Natural killer cell (primary cell): ENCODE results near the gene TYW3. TPM values are rescaled to one million over a fixed set of nuclear protein-coding genes. Genes with fewer than 3 reads are reported as not detected.

ENCODE experiments used
- ATAC-seq, 3 donors: fragments of 150-1000 bp in 2 of 3; fragments of 200-7000 bp in 1 of 3; cut with Tn5 transposase; 1 replicate in 1 of 3; 2 replicates in 2 of 3; pipeline ENCODE4 v1.10.0; 2021; ENCODE audit warnings: mild to moderate bottlenecking in 2 of 3, moderate library complexity in 2 of 3
- DNase-seq, 2 donors: peaks; one replicate each; pipeline versions ENCODE4 v3.0.0 to v3.0.0-alpha.2; 2013 to 2021; ENCODE audit warnings: mixed read lengths in 1 of 2
- H3K27ac ChIP-seq: one replicate; pipeline ENCODE4 v1.5.1; 2013; ENCODE audit warnings: mild to moderate bottlenecking, low read length
- H3K27me3 ChIP-seq: one replicate; pipeline ENCODE4 v1.6.1; 2013; ENCODE audit warnings: low read length; ENCODE audit not compliant: control insufficient read depth, insufficient read depth
- H3K36me3 ChIP-seq: one replicate; pipeline ENCODE4 v1.6.1; 2013; ENCODE audit warnings: low read length; ENCODE audit not compliant: control insufficient read depth, insufficient read depth
- H3K4me1 ChIP-seq: one replicate; pipeline ENCODE4 v1.6.1; 2013; ENCODE audit warnings: low read length; ENCODE audit not compliant: control insufficient read depth, insufficient read depth
- H3K4me3 ChIP-seq: one replicate; pipeline ENCODE4 v1.5.1; 2013; ENCODE audit warnings: low read length
- H3K9me3 ChIP-seq: one replicate; pipeline ENCODE4 v1.6.1; 2013; ENCODE audit warnings: low read length; ENCODE audit not compliant: control insufficient read depth, insufficient read depth
- H3K27ac Mint-ChIP-seq, 2 donors: one replicate each; pipeline ENCODE4 v1.8.0; 2022; ENCODE audit warnings: mild to moderate bottlenecking in 2 of 2, mixed read lengths in 2 of 2, moderate library complexity in 1 of 2
- H3K27me3 Mint-ChIP-seq, 2 donors: one replicate each; pipeline ENCODE4 v1.8.0; 2022; ENCODE audit warnings: low read depth in 2 of 2, mixed read lengths in 2 of 2
- H3K36me3 Mint-ChIP-seq: one replicate; pipeline ENCODE4 v1.8.0; 2022; ENCODE audit warnings: mixed read lengths
- H3K4me1 Mint-ChIP-seq, 2 donors: one replicate each; pipeline ENCODE4 v1.8.0; 2022; ENCODE audit warnings: mixed read lengths in 2 of 2
- H3K4me3 Mint-ChIP-seq: one replicate; pipeline ENCODE4 v1.8.0; 2022; ENCODE audit warnings: mild to moderate bottlenecking, moderate library complexity, mixed read lengths
- H3K9me3 Mint-ChIP-seq, 2 donors: one replicate each; pipeline ENCODE4 v1.8.0; 2022; ENCODE audit warnings: mixed read lengths in 2 of 2
- WGBS: methylation state at CpG from one replicate; pipeline ENCODE4 v1.1.7; 2013; ENCODE audit warnings: missing lambda C conversion rate; ENCODE audit not compliant: insufficient coverage; 5-methylcytosine and 5-hydroxymethylcytosine counted together
- intact Hi-C: fragments of 100-400 bp; cut with micrococcal nuclease; formaldehyde crosslinking; loops from one replicate; pipeline ENCODE4 v1.14.2; 2022
- total RNA-seq, 4 donors: library from RNA; stranded (reverse); fragments of 120-200 nt in 1 of 4; gene quantifications; one replicate each; pipeline versions ENCODE4 v1.2.3 to v1.2.4, GENCODE V29; 2013 to 2022
- TF ChIP-seq, protein P1 (sequence below): fragments of 200-600 bp; IDR thresholded peaks from one replicate; pipeline ENCODE4 v1.8.0; 2022; ENCODE audit warnings: antibody characterized with exemption

The TYW3 gene
- total RNA-seq, 3 donors from 2014 or later (not counting 1 experiment from before 2014, with no cell fraction given) = 8.1 to 14.0 (median 8.3) TPM

- Histone ChIP-seq H3K36me3 (no peaks in the 10 kb centered on the region), H3K4me3 (no peak overlapping the region), H3K9me3 (no peaks in the 10 kb centered on the region), H3K27ac (no peak overlapping the region), H3K4me1 (no peaks in the 10 kb centered on the region), H3K27me3 (no peaks in the 10 kb centered on the region)
- intact Hi-C loops = no loop called here
- H3K27ac Mint-ChIP-seq = no peak overlapping the region
- ATAC-seq (no peak), DNase-seq (no peak)
- H3K36me3 Mint-ChIP-seq = no peaks in the 10 kb centered on the region
- peaks cover 0 to 10% of the 10 kb centered on the region in 2 donors for H3K27me3 Mint-ChIP-seq
- H3K4me1 Mint-ChIP-seq = peaks cover 0 to 7% of the 10 kb centered on the region in 2 donors
- 89% methylated on average over 4 of the region's 4 CpGs for WGBS
- H3K9me3 Mint-ChIP-seq = no peaks in the 10 kb centered on the region
- no peak overlapping the region for H3K4me3 Mint-ChIP-seq
- TF ChIP-seq, protein P1, sequence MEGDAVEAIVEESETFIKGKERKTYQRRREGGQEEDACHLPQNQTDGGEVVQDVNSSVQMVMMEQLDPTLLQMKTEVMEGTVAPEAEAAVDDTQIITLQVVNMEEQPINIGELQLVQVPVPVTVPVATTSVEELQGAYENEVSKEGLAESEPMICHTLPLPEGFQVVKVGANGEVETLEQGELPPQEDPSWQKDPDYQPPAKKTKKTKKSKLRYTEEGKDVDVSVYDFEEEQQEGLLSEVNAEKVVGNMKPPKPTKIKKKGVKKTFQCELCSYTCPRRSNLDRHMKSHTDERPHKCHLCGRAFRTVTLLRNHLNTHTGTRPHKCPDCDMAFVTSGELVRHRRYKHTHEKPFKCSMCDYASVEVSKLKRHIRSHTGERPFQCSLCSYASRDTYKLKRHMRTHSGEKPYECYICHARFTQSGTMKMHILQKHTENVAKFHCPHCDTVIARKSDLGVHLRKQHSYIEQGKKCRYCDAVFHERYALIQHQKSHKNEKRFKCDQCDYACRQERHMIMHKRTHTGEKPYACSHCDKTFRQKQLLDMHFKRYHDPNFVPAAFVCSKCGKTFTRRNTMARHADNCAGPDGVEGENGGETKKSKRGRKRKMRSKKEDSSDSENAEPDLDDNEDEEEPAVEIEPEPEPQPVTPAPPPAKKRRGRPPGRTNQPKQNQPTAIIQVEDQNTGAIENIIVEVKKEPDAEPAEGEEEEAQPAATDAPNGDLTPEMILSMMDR = no peak
Observed at GRCh38 chr1:74686928-74687327, 46.0 kb upstream of the TYW3 start.

DNA sequence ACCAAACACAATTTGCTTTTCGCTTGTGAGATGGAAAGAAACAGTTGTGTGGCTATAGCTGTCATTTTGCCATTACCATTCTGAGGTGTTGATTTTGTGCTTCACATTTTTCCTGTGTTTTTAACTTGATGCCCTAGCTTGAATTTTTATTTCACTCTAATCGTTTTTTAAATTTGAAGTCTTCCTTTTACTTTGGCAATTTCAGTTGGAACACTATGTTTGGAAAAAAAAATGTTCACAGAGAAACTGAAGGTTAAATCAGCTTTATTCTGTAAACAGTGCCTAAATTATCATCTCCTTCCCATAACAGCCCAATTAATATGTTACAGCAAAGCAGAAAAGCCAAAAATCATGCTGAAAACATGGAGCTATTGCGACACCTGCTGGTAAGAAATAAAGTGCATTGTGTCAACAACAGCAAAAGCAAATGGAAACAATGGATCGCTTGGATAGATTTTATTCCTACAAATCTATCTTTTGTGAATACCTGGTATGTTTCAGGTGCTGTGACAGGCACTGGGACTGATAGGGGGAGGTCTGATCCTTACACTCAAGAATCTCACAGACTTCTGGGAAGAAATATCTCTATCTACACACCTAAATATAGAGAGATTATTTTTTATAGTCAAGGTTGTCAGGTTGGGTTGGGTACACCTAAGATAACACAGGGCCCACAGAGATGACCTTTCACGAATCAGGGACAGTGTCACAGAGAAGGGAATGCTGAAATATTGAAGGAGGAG is 43.2 kb upstream of the TYW3 start:
- no peaks in the 10 kb centered on the region for H3K27me3 ChIP-seq
- no peaks in the 10 kb centered on the region for H3K36me3 ChIP-seq
- no peaks in the 10 kb centered on the region for H3K4me1 ChIP-seq
- DNase-seq (peak in 1 of 2 donors; percentile 73), ATAC-seq (peak in 1 of 3 donors; percentile 41)
- no peak overlapping the region for H3K4me3 Mint-ChIP-seq
- no peaks in the 10 kb centered on the region for H3K36me3 Mint-ChIP-seq
- H3K27ac Mint-ChIP-seq = no peak overlapping the region
- no peaks in the 10 kb centered on the region for H3K9me3 Mint-ChIP-seq
- no peaks in the 10 kb centered on the region for H3K9me3 ChIP-seq
- 11% methylated on average over 3 of the region's 5 CpGs for WGBS
- TF ChIP-seq, protein P1 = peak; percentile 91
- intact Hi-C loops = no loop called here
- H3K4me1 Mint-ChIP-seq = peaks cover 0 to 7% of the 10 kb centered on the region in 2 donors
- no peak overlapping the region for H3K27ac ChIP-seq
- H3K4me3 ChIP-seq = no peak overlapping the region
- peaks cover 0 to 5% of the 10 kb centered on the region in 2 donors for H3K27me3 Mint-ChIP-seq

- Histone ChIP-seq H3K27ac (no peak overlapping the region), H3K27me3 (no peaks in the 10 kb centered on the region), H3K9me3 (no peaks in the 10 kb centered on the region), H3K4me3 (no peak overlapping the region), H3K4me1 (no peaks in the 10 kb centered on the region), H3K36me3 (no peaks in the 10 kb centered on the region)
- H3K9me3 Mint-ChIP-seq = no peaks in the 10 kb centered on the region
- peaks cover 0 to 7% of the 10 kb centered on the region in 2 donors for H3K4me1 Mint-ChIP-seq
- TF ChIP-seq, protein P1 = no peak
- H3K4me3 Mint-ChIP-seq = no peak overlapping the region
- 0% methylated on average over 1 of the region's 2 CpGs for WGBS
- intact Hi-C loops = no loop called here
- DNase-seq (no peak), ATAC-seq (no peak)
- H3K27me3 Mint-ChIP-seq = peaks cover 0 to 5% of the 10 kb centered on the region in 2 donors
- no peak overlapping the region for H3K27ac Mint-ChIP-seq
- H3K36me3 Mint-ChIP-seq = no peaks in the 10 kb centered on the region
Observed at GRCh38 chr1:74690364-74690696, 42.6 kb upstream of the TYW3 start.

DNA sequence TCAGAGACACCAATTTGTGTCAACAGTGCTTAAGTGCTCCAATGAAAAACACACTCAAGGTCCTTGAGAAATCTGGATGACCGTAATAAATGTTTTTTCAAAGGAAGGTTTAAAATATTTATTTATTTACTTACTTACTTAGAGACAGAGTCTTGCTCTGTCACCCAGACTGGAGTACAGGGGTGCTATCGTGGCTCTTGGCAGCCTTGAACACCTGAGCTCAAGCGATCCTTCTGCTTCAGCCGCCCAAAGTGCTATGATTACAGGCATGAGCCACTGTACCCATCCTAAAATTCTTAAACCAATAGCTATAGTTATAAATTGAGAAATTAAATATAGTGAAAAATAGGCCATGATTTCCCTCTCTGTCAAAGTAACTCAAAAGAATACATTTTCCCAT is 42.0 kb upstream of the TYW3 start:
- intact Hi-C loops = no loop called here
- Mint-ChIP-seq H3K36me3 (no peaks in the 10 kb centered on the region), H3K4me3 (no peak overlapping the region), H3K27me3 (peaks cover 0 to 5% of the 10 kb centered on the region in 2 donors), H3K4me1 (peaks cover 0 to 7% of the 10 kb centered on the region in 2 donors), H3K9me3 (no peaks in the 10 kb centered on the region), H3K27ac (no peak overlapping the region)
- Histone ChIP-seq H3K9me3 (no peaks in the 10 kb centered on the region), H3K4me3 (no peak overlapping the region), H3K27ac (no peak overlapping the region), H3K27me3 (no peaks in the 10 kb centered on the region), H3K4me1 (no peaks in the 10 kb centered on the region), H3K36me3 (no peaks in the 10 kb centered on the region)
- TF ChIP-seq, protein P1 = no peak
- 92% methylated on average over 3 of the region's 4 CpGs for WGBS
- DNase-seq (no peak), ATAC-seq (no peak)
